GM19455 (cell line): ENCODE measurements around the gene JADE2.

Source experiments
- ATAC-seq: cut with Tn5 transposase; IDR thresholded peaks from one replicate; pipeline ENCODE4 v1.9.1; 2021; ENCODE audit not compliant: unreplicated experiment

JADE2 gene

DNA sequence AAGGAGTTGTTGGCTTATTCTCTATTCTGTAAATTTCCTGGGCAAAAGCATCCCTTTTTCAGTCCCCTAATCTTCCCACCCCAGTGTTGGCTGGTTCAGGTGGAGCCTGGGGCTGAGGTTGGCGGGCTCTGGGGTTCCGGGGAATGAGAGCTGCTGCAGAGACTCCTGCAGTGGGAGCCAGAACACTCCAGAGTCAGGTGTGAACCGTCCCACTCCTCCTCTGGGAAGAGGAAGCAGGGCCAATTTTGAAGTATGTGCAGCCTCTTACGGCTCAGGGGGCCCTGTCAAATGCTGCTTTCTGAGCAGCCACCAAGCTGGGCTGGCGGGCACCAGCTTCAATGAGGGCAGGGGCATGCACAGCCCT, 42.8 kb downstream of the JADE2 start:
- ATAC-seq: no peak

GRCh38 chr5:134568761-134569695, 43.6 kb downstream of the JADE2 start:
- no peak for ATAC-seq

DNA sequence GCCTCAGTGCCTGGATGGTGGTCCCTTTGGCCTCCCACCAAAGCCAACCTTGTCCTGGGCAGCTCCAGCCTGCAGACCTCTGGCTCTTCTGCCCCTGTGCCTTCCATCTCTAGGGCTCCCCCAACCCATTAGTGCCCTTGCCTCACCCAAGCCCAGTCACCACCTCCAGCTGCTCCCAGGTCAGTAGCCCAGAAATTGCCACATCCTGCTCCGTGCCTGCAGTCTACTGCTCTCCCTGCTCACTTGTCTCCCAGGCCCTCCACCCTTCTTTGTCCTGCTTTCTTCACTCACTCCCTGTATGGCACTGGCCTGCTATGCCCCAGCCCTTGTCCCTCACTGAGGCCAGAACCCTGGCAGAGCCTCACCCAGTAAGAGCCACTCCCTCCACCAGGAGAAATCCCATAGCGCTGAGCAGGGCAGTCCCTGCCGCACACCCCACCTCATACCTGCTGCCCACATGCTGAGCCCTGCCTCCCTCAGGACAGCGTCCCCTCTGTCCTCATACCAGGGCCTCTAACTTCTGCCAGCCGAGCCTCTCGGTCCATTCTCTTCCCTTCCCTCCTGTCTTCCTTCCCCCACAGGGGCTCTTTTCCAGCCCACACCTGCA, 44.4 kb downstream of the JADE2 start:
- no peak for ATAC-seq

GRCh38 chr5:134570365-134570758, 44.9 kb downstream of the JADE2 start:
- ATAC-seq: no peak

- ATAC-seq: no peak
Observed at GRCh38 chr5:134570886-134571285, 45.4 kb downstream of the JADE2 start.

GRCh38 chr5:134571693-134572405, 46.4 kb downstream of the JADE2 start:
- no peak for ATAC-seq

GRCh38 chr5:134572811-134573210, 47.3 kb downstream of the JADE2 start:
- ATAC-seq: no peak

- no peak for ATAC-seq
Observed at GRCh38 chr5:134574521-134574920, 49.1 kb downstream of the JADE2 start.

GRCh38 chr5:134575316-134575715, 49.8 kb downstream of the JADE2 start:
- no peak for ATAC-seq

DNA sequence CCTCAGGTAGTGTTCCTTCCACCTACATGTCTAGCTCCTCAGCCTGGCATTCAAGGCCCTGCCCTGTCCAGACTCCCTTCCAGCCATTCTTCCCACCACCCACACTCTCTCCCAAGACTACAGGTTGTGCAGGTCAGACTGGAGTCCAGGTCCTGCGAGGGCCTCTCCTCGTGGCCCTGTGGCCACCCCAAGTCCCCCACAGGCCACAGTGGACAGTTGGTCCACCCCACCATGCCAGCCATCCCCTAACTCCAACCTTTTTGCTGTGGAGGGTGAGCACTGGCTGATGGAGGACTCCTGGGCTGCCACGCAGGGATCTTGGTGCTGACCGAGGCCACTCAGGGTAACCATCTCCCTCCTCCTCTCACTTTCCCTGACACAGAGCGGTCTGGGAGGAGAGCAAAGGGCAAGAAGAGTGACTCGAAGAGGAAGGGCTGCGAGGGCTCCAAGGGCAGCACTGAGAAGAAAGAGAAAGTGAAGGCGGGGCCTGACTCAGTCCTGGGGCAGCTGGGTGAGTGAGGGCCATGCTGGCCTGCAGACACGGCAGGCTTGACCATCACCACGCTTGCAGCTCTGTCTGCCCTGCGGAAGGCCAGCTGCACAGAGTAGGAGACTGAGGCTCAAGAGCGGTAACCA, 51.0 kb downstream of the JADE2 start:
- no peak for ATAC-seq

- ATAC-seq: no peak
Observed at GRCh38 chr5:134577022-134577795, 51.7 kb downstream of the JADE2 start.

GRCh38 chr5:134577796-134578577, 52.5 kb downstream of the JADE2 start:
- no peak for ATAC-seq

DNA sequence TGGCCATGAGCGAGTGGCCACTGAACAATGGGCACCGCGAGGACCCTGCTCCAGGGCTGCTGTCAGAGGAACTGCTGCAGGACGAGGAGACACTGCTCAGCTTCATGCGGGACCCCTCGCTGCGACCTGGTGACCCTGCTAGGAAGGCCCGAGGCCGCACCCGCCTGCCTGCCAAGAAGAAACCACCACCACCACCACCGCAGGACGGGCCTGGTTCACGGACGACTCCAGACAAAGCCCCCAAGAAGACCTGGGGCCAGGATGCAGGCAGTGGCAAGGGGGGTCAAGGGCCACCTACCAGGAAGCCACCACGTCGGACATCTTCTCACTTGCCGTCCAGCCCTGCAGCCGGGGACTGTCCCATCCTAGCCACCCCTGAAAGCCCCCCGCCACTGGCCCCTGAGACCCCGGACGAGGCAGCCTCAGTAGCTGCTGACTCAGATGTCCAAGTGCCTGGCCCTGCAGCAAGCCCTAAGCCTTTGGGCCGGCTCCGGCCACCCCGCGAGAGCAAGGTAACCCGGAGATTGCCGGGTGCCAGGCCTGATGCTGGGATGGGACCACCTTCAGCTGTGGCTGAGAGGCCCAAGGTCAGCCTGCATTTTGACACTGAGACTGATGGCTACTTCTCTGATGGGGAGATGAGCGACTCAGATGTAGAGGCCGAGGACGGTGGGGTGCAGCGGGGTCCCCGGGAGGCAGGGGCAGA, 53.3 kb downstream of the JADE2 start:
- ATAC-seq: no peak

DNA sequence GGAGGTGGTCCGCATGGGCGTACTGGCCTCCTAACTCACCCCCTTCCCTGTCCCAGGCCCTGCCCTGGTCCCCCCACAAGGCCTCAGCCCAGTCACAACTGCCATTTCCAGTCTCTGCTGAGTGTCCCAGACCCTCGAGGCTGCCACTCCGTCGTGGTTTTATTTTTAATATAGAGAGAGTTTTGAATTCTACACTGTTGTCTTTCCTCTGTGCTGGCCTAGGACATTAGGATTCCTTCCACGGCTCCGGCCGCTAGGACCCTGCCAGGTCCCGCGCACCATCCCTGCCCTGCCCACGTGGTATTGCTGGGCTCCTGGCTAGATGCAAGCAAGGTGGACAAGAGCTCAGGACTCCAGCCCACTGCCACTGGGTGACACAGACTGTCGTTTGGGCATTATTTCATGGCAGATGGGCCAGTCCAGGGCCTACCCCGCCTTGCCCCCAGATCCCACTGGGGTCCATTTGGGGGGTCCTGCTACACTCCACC, 53.9 kb downstream of the JADE2 start:
- no peak for ATAC-seq

DNA sequence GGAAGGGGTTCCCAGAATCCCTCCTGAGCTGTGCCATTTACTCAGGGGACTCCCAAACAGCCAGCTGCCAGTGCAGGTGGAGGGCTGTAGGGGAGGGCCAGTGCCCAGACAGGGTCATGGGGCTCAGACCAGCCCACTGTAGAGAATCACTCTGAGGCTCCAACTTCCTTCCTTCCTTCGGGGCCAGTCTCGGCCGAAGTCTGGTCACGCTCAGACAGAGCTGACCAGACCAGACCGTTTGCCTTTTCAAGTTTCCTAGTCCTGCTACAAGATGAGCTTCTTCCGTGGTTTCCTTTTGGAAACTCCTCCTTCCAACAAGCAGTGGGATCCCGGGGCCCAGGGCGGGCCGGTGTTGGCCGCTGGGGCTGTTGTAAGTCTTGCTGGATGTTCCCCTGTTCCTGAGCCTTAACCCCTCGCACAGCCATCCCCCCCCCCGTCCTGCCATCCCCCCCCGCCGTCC, 54.6 kb downstream of the JADE2 start:
- no peak for ATAC-seq

GRCh38 chr5:134581241-134581981, 55.9 kb downstream of the JADE2 start:
- no peak for ATAC-seq

DNA sequence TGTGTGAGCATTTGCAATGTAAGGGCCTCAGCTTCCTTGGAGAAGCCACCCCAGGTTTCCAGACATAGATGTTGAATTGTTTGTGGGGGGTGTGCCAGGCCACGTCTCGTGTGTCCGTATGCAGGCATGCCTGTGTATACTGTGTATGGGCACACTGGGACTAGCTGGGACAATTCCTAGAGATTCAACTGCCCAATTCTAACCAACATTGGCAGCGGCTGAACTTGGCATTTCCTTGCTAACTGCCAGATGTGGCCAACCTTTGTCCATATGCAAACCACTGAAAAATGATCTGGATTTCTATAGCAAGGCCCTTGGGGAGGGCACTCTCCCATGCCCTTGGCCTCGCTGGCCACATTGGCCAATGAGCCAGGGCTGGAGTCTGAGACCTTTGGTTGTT, 56.8 kb downstream of the JADE2 start:
- no peak for ATAC-seq

DNA sequence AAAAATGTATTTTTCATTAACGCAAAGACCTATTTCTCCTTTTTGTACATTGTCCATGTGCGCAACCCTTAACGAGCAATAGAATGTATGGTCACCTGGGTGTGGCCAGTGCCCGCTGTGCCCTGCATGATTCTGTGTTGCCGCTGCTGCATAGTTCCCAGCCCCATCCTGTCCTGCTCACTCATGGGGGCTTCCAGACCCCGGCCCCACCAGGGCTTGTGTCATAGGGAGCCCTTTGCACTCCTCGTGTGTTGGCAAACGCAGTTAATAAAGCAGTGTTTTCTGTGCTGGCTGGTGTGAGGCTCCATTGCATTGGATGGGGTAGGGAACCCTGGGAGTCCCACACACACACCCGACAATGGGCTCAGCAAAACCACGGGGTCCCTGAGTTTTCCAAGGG, 57.5 kb downstream of the JADE2 start:
- ATAC-seq: no peak
